Middle frontal gyrus (tissue), 1 donor: Measurements from ENCODE around the gene EFNA3.
A peak's percentile ranks its signal among the peaks of the same experiment; 100 is the strongest.

Experiments used
- DNase-seq: peaks from one replicate; pipeline ENCODE4 v3.0.0-alpha.2; 2015; ENCODE audit warnings: low spot score; ENCODE audit errors: extremely low spot score

EFNA3 gene

GRCh38 chr1:155130272-155131006 is 51.8 kb downstream of the EFNA3 start:
- DNase-seq: no peak

DNA sequence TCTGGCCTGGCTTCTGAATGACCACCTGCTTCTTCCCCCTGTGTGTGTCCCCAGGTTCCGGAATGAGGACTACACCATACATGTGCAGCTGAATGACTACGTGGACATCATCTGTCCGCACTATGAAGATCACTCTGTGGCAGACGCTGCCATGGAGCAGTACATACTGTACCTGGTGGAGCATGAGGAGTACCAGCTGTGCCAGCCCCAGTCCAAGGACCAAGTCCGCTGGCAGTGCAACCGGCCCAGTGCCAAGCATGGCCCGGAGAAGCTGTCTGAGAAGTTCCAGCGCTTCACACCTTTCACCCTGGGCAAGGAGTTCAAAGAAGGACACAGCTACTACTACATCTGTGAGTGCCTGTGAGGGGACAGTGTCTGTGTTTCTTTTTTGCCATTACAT is 52.6 kb downstream of the EFNA3 start:
- no peak for DNase-seq

- DNase-seq: no peak
Observed at GRCh38 chr1:155131856-155132255, 53.2 kb downstream of the EFNA3 start.

GRCh38 chr1:155133799-155134281 is 55.2 kb downstream of the EFNA3 start:
- DNase-seq: no peak

DNA sequence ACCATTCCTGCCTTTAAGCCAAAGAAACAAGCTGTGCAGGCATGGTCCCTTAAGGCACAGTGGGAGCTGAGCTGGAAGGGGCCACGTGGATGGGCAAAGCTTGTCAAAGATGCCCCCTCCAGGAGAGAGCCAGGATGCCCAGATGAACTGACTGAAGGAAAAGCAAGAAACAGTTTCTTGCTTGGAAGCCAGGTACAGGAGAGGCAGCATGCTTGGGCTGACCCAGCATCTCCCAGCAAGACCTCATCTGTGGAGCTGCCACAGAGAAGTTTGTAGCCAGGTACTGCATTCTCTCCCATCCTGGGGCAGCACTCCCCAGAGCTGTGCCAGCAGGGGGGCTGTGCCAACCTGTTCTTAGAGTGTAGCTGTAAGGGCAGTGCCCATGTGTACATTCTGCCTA is 55.7 kb downstream of the EFNA3 start:
- DNase-seq: no peak

DNA sequence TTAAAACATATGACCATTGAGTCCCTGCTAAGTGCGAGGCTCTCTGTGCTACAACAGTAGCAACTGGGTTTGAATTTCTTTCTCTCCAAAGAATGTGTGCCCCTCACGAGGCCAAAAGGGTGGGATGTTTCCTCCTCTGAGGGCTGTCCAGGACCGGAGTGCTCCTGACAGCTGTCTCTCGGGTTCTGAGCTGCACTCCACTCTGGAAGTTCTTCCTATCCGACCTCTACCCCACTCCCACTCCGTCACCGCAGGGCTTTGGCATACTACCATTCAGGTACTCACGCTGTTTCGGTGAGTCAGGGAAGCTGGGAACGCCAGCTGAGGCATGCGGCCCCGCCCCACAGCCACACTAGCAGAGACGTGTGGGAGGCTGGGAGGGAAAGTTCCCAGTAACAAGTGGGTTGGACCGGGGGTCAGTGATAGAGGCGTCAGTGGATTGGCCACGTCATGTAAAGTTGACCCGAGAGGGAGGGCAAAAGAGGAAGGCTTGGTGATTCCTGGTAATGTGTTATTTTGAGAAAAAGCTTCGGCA is 56.3 kb downstream of the EFNA3 start:
- no peak for DNase-seq

DNA sequence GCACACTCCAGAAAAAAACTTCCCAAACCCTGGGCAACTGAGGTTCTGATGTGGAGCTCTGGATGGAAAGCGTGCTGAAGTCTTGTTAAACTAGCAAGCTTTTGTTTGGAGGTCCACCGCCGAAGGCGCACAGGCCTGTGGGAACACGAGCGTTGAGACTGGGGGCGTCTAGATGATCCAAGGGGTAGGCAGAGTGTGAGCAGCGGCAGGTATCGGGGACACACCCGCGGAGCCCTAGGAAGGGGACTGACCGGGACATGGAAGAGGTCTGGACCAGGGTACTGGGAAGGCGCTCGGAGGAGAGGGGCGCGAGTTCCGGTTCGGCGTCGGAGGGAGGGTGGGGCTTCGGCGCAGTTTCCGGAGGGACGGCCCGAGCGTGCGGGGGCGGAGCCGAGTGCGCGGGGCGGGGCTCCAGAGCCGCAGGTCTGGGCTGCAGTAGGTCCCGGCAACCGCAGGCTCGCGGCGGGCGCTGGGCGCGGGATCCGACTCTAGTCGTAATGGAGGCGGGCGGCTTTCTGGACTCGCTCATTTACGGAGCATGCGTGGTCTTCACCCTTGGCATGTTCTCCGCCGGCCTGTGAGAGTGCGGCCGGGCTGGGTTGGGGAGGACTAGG is 56.9 kb downstream of the EFNA3 start, which contains the start of gene SLC50A1:
TSS of gene SLC50A1 (plus strand) at position 438 of the 614 bp plus-strand sequence. CDS start at position 498, 60 bp downstream.
- DNase-seq: peak; percentile 82

- no peak for DNase-seq
Observed at GRCh38 chr1:155136748-155137147, 58.1 kb downstream of the EFNA3 start.
